ENCODE results near the gene CADPS2. TPM values are rescaled to one million over a fixed set of nuclear protein-coding genes. Genes with fewer than 3 reads are reported as not detected.

Gene CADPS2
- total RNA-seq, 1 experiment from 2014 or later, result 7.4 TPM

DNA sequence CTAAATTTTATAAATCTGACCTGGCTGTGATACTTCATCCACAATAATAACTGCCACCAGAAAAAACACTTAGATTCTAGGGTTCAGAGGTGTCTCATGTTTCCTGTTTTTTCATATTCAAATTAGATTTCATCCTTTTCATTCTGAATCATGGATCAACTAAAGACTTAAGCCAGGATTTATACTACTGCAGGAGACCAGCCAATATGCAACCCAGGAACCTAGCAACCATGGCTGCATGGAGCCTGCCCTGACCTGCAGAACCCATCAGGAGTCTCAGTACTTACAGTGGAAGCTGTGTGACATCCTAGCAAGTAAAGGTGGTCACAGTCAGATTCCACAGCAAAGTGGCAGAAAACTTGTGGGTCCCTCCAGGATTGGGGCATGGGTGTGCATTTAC is 143.0 kb downstream of the CADPS2 start:
- no peaks in the 10 kb centered on the region for H3K27me3 Mint-ChIP-seq (ENCODE audit: insufficient read depth, unreplicated experiment)
- CTCF ChIA-PET, result no interaction called here
- H3K36me3 Mint-ChIP-seq (ENCODE audit: insufficient read depth, unreplicated experiment), result no peaks in the 10 kb centered on the region
- POLR2A ChIA-PET, result no interaction called here
- H3K4me1 Mint-ChIP-seq (ENCODE audit: insufficient read depth, unreplicated experiment), result no peaks in the 10 kb centered on the region
- no peak overlapping the region for H3K4me3 Mint-ChIP-seq (ENCODE audit: unreplicated experiment)
- intact Hi-C loops (cut with micrococcal nuclease), result no loop called here
- no peak for TF ChIP-seq CTCF (IDR thresholded peaks at IDR 0.05; ENCODE audit: unreplicated experiment)
- H3K9me3 Mint-ChIP-seq (ENCODE audit: unreplicated experiment), result no peaks in the 10 kb centered on the region
- no peak overlapping the region for H3K27ac Mint-ChIP-seq (ENCODE audit: low read depth, unreplicated experiment)
- BruUV-seq (replicated peaks), result no TSS peak
- DNase-seq (ENCODE audit: unreplicated experiment), result peak; percentile 23

DNA sequence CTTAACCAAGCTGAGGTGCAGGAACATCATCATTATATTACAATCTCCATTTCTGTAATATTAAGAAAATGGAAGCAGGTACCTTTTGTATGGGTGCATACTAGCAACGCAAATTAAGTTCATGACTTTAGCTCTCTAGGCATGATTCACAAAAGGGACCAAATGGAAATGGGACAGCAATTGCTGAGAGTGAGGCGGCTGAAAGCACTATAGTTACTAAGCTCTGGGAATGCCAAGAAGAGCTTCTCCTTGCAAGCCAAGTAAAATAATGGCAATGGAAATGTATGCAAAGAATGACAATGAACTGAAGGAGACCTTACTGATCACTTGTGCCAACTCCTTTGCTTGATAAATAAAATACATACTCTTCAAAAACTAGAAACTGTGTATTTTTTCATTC is 147.3 kb downstream of the CADPS2 start:
- Mint-ChIP-seq H3K27me3 (ENCODE audit: insufficient read depth, unreplicated experiment) (no peaks in the 10 kb centered on the region), H3K9me3 (ENCODE audit: unreplicated experiment) (no peaks in the 10 kb centered on the region), H3K36me3 (ENCODE audit: insufficient read depth, unreplicated experiment) (no peaks in the 10 kb centered on the region), H3K4me3 (ENCODE audit: unreplicated experiment) (no peak overlapping the region), H3K27ac (ENCODE audit: low read depth, unreplicated experiment) (no peak overlapping the region), H3K4me1 (ENCODE audit: insufficient read depth, unreplicated experiment) (no peaks in the 10 kb centered on the region)
- TF ChIP-seq CTCF (IDR thresholded peaks at IDR 0.05; ENCODE audit: unreplicated experiment), result no peak
- no peak for DNase-seq (ENCODE audit: unreplicated experiment)
- intact Hi-C loops (cut with micrococcal nuclease), result no loop called here
- no TSS peak for BruUV-seq (replicated peaks)
- ChIA-PET CTCF (interaction anchor here (1.2 kb wide), 1 partner anchor 10 kb away, joined by 4 read pairs; no protein-coding TSS in a partner anchor), POLR2A (interaction anchor here (1.4 kb wide), 1 partner anchor 9 kb away, joined by 4 read pairs; no protein-coding TSS in a partner anchor)

- Mint-ChIP-seq H3K36me3 (ENCODE audit: insufficient read depth, unreplicated experiment) (no peaks in the 10 kb centered on the region), H3K27me3 (ENCODE audit: insufficient read depth, unreplicated experiment) (no peaks in the 10 kb centered on the region), H3K9me3 (ENCODE audit: unreplicated experiment) (no peaks in the 10 kb centered on the region), H3K4me3 (ENCODE audit: unreplicated experiment) (no peak overlapping the region), H3K27ac (ENCODE audit: low read depth, unreplicated experiment) (no peak overlapping the region), H3K4me1 (ENCODE audit: insufficient read depth, unreplicated experiment) (no peaks in the 10 kb centered on the region)
- no peak for DNase-seq (ENCODE audit: unreplicated experiment)
- no TSS peak for BruUV-seq (replicated peaks)
- no peak for TF ChIP-seq CTCF (IDR thresholded peaks at IDR 0.05; ENCODE audit: unreplicated experiment)
- intact Hi-C loops (cut with micrococcal nuclease), result no loop called here
- ChIA-PET CTCF (interaction anchor here (0.5 to 2.1 kb wide), 3 partner anchors 10 to 126 kb away, joined by 3 to 6 read pairs (median 3); no protein-coding TSS in a partner anchor), POLR2A (interaction anchor here (1.5 kb wide), 1 partner anchor 17 kb away, joined by 3 read pairs; no protein-coding TSS in a partner anchor)
Observed at GRCh38 chr7:122736183-122736582, 150.1 kb downstream of the CADPS2 start.

GRCh38 chr7:122727759-122728158 is 158.5 kb downstream of the CADPS2 start:
- H3K9me3 Mint-ChIP-seq (ENCODE audit: unreplicated experiment), result no peaks in the 10 kb centered on the region

More at GRCh38 chr7:122727759-122728158, 158.5 kb downstream of the CADPS2 start:
- no peak for TF ChIP-seq CTCF (IDR thresholded peaks at IDR 0.05; ENCODE audit: unreplicated experiment)
- Mint-ChIP-seq H3K4me1 (ENCODE audit: insufficient read depth, unreplicated experiment) (no peaks in the 10 kb centered on the region), H3K27me3 (ENCODE audit: insufficient read depth, unreplicated experiment) (no peaks in the 10 kb centered on the region), H3K27ac (ENCODE audit: low read depth, unreplicated experiment) (no peak overlapping the region), H3K4me3 (ENCODE audit: unreplicated experiment) (no peak overlapping the region), H3K36me3 (ENCODE audit: insufficient read depth, unreplicated experiment) (no peaks in the 10 kb centered on the region)
- BruUV-seq (replicated peaks), result no TSS peak
- intact Hi-C loops (cut with micrococcal nuclease), result no loop called here
- POLR2A ChIA-PET, result no interaction called here
- CTCF ChIA-PET, result interaction anchor here (1.1 kb wide), 1 partner anchor 15 kb away, joined by 3 read pairs; no protein-coding TSS in a partner anchor
- no peak for DNase-seq (ENCODE audit: unreplicated experiment)

Data from MCF 10A (cell line).